Caki2 (cell line): ENCODE measurements around the gene CADPS2. TPM values are rescaled to one million over a fixed set of nuclear protein-coding genes. Genes with fewer than 3 reads are reported as not detected.
A peak's percentile ranks its signal among the peaks of the same experiment; 100 is the strongest.

Experiments
- DNase-seq: peaks from one replicate; pipeline ENCODE4 v3.0.0-alpha.2; 2015; ENCODE audit warnings: low read depth
- in situ Hi-C: cut with HindIII; loops from 2 replicates; pipeline ENCODE4 v1.10.0; 2016; ENCODE audit warnings: low sequenced_read_pairs, low pct_unique_long_range_greater_than_20kb, mixed read lengths
- total RNA-seq: library from RNA; depleted of rRNA; stranded (reverse); fragments of >200 nt; shearing (Covaris generic); gene quantifications from 2 replicates; pipeline ENCODE4 v1.2.3, GENCODE V29; 2014; ENCODE audit warnings: low replicate concordance

CADPS2 gene
- total RNA-seq, 1 experiment from 2014 or later: 6.5 TPM

DNA sequence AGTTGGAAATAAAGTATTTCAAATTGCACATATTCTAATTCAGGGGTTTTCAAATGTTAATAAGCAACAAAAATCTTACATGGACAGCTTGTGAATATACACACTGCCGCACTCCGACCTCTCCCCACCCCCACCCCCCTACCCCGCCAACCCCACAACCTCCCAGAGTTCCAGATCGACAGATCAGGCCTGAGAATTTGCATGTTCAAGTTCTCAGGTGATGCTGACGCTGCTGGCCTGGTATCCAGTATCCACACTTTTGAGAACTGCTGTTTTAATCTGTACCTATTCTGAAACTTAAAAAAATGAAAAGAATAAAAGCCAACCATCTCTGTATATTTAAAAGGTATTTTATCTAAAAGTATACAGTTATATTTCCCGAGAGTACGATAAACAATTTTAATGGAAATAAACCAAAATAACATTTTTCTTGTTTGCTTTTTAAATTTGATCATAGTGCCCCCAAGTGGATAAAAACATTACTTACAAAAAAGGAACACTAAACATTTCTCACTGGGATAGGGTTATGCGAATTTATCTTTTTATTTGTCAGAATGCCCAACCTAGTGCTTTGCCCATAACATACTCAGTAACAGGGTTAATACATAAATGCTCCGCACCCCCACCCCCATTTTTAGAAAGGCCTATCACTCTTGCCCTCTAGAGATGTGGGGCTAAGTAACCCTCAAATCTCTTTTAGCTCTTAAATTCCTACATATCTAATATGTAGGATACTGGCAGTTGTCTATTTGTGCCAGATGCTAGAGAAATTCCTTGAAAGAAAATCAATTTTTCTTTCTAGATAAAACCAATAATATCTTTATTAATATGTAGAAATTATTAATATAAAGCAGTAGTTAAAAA, 353.6 kb downstream of the CADPS2 start:
- in situ Hi-C loops: no loop called here
- no peak for DNase-seq

DNA sequence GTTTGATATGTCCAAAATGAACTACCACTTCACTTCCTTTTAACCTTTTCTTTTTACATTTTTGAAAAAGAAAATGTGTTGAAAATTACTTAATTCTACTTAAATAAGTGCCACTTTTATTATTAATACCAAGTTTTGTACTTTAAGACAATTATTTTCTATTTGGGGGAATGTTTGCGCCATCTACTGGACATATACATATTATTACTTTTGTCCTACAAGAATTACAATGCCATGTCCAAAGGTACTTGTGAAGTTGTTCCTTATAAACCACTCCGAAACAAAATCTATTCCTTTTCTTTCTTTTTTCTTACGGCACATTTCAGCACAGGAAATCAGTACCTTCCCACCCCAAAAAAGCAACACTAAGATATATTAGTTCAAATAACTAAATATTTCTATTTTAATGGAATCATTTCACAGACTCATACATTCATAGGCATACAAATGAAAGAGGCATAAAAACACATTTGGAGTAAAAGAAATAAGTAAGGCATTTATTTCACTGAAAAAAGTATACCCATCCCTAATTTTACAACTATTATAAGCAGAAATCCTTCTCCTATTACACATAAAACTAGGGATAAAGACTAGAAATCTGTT, 357.3 kb downstream of the CADPS2 start:
- in situ Hi-C loops: no loop called here
- no peak for DNase-seq

DNA sequence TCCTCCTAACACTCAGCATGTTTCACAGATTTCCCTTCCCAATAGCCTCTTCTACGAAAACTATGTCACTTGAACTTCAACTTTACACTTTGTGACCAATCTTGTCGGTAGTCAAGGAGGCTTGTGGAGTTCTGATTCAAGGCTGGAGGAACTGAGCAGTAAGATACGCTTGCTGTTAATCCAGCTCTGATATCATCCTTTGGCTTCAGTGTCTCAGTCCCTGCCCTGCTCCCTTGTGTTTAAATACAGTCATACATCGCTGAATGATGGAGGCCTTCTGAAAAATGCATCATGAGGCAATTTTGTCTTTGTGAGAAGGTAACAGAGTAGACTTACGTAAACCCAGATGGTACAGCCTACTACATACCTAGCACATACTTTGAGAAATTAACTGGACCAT, 360.9 kb downstream of the CADPS2 start:
- no peak for DNase-seq
- in situ Hi-C loops: no loop called here

DNA sequence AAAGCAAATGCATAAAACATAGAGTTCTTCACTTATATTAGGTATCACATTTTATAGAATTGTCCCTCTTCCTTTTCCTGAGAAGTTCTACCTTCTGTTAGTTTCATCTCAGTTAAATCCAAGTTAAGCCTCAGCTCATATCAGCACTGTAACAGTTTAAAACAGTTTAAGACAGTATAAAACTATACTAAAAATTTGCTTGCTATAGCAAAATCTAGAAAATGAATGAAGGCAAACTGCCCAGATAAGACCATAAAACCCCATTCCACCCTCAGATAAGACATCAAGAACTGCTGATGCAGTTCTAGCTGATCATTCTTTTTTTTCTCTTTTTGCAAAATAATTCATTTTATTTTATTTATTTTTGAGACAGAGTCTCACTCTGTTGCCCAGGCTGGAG, 364.5 kb downstream of the CADPS2 start:
- in situ Hi-C loops: no loop called here
- DNase-seq: no peak

DNA sequence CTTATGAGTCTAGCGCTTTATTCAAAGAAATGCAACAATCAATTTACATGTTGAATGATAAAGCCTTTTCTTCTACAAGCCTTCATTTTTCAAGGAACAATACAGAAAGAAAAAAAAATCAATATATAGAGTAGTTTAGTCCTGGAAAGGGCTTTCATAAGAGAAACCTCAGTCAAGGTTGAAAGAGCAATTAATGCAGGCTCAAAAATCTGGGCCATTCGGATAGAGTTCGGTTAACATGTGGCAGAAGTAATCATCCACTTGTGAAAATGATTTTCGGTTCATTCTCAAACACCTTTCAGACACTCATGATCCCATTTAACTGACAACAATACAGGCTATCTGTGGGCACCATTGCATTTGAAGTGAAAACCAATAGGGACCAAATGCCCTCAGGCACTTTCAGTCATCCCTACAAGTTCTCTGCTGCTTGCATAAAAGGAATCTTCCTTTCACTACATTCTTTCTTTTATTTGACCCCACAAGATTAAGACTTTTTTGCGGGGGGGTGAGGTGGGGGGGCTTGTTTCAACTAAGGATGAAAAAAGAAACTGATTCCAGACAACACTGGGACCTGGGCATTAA, 365.2 kb downstream of the CADPS2 start:
- in situ Hi-C loops: no loop called here

DNA sequence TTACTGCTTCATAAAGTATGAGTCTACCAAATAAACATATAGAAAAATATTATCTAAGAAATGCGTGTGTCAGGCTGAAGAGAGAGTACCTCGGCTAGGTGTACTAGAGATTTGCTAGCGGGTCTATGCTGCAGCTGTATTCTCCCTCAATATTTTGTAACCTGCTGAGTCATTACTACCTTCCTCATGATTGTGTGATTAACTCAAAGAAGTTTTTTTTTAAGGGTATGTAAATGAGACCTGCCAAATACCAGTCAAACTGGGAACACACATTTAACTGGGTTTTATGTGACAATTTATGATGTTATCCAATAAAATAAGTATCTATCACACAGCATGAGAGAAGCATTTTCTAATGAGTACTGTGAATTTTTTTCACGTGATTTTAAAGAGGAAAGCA, 367.8 kb downstream of the CADPS2 start:
- no peak for DNase-seq
- in situ Hi-C loops: no loop called here

More for the DNA sequence above, 365.2 kb downstream of the CADPS2 start:
- no peak for DNase-seq

DNA sequence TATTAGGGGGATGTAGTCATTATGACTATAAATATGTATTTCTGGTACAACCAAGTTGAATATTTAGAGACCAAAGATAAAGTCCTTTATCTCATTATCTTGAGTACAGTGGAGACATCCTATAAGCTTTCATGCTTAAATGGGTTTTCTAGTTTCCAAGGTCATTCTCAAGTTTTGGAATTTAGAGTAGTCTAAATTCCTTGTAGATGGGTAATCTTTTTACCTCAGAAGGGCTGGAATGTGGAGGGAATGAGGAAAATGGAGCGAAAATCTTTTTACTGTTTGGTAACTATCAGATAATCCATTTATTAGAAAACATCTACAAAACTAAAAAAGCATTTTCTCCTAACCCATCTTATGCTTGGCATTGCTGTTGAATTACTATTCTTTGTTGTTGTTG, 368.7 kb downstream of the CADPS2 start:
- in situ Hi-C loops: no loop called here
- DNase-seq: no peak

DNA sequence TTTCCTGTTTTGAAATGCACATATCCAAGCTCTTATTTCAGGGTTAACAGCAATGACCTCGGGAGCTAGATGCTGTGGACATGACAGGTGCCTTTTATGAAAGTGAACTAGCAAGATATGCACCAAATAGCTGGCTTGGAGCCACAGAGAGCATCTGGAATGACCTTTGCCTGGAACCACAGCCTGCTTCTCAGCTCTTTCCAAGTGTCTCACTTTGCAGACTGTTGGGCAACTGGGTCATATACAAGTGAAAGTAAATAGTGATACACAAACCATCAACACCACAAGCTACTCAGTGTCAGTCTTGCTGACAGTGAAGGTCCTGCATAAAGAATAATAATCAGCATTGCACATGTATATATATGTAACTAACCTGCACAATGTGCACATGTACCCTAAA, 370.9 kb downstream of the CADPS2 start:
- in situ Hi-C loops: no loop called here
- no peak for DNase-seq

DNA sequence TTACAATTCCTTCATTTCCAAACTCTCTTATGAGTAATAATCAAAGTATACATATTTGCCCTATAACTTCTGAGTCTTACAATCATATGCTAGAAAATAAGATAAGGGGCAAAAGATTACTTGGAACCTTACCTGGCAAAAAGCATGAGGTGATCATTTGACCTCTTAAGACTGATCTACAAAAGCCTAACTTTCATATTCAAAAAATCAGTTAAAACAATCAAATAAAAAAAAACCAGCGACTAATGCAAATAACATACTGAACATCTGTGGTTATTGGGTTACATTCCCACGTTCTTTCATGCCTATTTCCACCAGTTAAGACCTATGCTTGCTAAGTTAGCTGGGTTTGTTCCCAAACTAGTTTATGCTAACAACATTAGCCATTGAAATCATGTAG, 375.0 kb downstream of the CADPS2 start:
- in situ Hi-C loops: no loop called here
- DNase-seq: no peak

DNA sequence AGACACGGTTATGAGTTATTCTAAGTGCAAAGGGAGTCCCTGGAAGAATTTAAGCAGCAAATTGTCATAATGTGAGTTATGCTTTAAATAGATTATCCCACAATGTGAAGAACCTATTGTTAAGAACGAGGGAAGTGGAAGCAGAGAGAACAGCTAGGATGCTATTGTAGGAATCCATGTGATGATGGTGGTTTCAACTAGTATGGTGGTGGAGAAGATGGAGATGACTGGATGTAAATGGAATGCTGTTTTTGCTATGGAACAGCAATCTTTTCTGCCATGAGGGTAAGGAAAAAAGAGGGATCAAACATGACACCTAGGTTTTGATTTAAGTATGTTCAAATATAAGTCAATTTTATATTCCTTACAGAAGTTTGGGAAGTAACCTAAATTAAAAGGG, 378.7 kb downstream of the CADPS2 start:
- in situ Hi-C loops: no loop called here
- no peak for DNase-seq

DNA sequence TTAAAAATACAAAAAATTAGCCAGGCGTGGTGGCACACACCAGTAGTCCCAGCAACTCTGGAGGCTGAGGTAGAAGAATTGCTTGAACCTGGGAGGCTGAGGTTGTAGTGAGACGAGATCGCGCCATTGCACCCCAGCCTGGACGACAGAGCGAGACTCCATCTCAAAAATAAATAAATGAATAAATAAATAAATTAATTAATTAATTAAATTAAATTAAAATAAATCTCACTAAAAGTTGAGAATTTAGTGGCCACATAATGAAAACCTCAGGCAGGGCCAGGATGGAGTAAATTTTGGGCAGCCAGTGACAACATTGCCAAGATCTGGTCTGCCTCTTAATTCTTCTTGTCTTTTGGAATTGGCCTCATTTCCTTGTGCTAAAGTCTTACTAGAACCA, 394.3 kb downstream of the CADPS2 start:
- no peak for DNase-seq
- in situ Hi-C loops: no loop called here

DNA sequence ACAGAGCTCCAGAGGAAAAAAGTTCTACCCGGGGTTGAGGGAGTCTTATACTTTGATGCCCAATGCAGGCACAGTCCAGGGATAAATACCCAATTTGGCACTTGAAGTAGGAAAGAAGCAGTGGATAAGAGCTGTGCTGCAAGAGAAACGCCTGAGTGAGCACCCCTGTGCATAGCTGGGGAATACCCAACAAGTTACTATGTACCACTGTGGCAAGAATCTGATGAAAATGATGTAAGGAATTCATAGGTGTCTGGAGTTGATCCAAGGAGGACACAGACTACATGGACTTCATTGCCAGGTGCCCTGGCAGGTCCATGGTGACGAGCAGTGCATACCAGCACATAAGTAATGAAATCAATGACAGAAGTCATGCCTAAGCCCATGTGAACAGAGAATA, 398.0 kb downstream of the CADPS2 start:
- in situ Hi-C loops: no loop called here
- DNase-seq: peak; percentile 9

DNA sequence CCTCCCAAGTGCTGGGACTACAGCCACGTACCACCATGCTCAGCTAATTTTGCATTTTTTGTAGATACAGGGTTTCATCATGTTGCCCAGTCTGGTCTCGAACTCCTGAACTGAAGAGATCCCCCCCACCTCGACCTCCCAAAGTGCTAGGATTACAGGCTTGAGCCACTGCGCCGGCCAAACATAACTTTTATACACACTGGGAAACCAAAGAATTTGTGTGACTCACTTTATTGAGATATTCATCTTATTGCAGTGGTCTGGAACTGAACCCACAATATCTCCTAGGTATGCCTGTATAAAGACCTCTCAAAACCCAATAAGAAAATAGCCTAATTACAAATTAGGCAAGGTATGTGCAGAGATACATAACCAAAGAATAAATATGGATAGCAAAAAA, 399.1 kb downstream of the CADPS2 start:
- in situ Hi-C loops: no loop called here
- DNase-seq: no peak

DNA sequence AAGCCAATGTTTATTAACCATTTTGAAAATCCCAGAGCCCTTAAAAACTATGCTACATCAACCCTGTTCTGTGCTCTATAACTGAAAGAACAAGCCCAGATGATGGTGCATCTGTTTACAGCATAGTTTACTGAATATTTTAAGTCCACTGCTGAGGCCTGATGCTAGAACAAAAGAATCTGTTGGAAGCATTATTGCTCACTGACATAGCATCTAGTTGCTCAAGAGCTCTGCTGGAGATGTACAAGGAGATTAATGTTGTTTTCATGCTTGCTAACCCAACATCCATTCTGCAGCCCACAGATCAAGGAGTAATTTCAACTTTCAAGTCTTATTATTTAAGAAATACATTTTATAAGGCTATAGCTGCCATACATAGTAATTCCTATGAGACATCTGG, 400.4 kb downstream of the CADPS2 start:
- no peak for DNase-seq
- in situ Hi-C loops: no loop called here

DNA sequence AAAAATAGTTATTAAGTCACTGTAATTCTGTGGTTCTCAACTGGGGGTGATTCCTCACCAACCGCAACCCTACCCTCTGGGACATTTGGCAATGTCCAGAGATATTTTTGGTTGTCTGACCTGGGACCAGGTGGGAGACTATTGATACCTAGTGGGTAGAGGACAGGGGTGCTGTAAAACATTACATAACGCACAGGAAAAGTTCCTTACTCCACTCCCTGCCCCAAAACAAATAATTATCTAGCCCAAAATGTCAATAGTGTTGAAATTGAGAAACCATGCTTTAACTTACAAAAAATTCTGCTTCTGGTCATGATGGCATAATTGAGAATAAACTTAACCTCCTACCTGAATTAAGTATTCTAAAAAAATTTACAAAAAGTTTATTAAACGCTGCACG, 404.0 kb downstream of the CADPS2 start:
- DNase-seq: no peak
- in situ Hi-C loops: no loop called here

DNA sequence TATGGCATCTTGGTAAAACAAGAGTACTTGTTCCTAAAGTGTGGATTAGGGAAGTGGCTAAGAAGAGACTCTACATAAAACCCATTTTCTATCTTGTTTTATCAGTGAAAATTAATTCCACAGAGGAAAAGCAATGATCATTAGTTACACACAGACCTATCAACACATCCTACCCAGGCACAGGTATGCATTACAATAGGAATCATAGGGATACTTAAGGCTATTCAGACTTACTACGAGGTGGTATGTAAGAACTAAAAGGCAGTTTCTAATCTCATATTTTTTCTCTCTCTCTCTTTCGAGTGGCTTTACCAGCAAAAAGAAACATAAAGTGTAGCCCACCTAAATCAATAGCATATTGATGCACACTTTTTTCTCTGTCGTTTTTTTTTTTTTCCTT, 415.4 kb downstream of the CADPS2 start:
- in situ Hi-C loops: no loop called here
- no peak for DNase-seq

DNA sequence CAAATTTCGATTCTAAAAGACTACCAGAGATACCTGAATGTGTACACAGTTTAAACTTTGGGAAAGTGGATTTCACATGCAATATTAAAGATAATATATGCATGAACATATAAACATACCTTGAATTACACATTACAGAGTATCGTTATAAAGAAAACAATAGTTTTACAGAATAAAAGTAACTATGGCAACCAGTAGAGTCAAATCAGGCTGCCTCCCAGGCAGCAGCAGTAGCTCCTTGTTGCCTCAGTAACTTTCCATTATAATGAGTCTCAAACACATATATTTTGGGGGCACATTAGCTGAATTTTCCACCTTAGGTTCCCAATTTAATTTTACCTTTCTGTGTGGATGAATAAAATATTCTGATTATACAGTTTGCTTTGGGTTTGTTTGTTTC, 417.3 kb downstream of the CADPS2 start:
- in situ Hi-C loops: no loop called here
- DNase-seq: no peak

DNA sequence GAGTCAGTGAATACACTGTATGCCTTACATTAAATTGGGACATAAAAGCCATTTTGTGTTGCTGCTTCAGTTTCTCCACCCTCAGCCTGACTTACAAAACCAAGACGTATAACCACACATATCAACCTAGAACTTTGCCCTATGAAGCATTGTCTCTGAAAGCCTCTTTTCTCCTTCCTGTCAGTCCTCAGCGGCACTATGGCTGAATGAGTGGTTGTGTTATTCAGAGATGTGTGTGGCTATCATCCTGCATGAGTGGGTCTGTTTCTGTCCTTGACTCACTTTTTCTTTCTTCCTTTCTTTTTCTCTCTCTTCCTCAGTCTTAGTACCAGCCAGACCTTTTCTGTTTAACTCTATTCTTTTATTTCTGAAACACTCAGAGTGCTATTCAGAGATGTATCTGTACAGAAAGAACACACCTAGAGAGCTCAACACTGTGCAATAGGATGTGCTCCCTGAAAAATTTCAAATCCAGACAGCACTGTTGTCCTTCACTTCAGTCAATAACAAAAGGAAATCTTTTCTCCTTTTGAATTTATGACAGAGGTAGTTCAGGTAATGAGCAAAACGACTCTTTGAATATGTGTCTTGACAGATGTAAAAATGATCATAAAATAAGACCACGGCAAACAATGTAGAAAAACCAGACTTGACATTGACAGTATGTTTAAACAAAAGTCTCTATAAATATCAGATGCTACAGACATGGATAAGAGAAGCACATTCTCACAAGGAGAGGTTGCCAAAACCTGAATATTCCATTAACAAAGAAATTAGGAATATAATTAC, 418.4 kb downstream of the CADPS2 start:
- no peak for DNase-seq
- in situ Hi-C loops: no loop called here

DNA sequence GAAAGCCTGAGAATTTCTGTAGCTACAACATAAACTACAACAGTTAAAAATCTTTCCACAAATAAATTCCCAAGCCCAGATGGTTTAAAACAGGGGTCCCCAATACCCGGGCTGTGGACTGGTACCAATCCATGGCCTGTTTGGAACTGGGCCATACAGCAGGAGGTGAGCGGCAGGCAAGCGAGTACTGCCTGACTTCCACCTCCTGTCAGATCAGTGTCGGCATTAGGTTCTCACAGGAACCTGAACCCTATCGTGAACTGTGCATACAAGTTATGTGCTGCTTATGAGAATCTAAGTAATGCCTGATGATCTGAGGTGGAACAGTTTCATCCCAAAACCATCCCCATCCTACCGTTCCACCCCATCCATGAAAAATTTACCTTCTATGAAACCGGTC, 421.0 kb downstream of the CADPS2 start:
- DNase-seq: no peak

More for the DNA sequence above, 421.0 kb downstream of the CADPS2 start:
- in situ Hi-C loops: no loop called here
